K562 (cell line): Measurements from ENCODE around the gene ALOX12B. TPM values are rescaled to one million over a fixed set of nuclear protein-coding genes. Genes with fewer than 3 reads are reported as not detected.

Source experiments
- ATAC-seq: fragments of 200-7000 bp; cut with Tn5 transposase; 3 replicates; pipeline ENCODE4 v1.9.1; 2020; ENCODE audit warnings: moderate library complexity
- BruUV-seq: library from RNA; stranded (reverse); fragments of 400-500 nt; replicated peaks from 2 replicates; lab custom pipeline; 2021; lab: Mats Ljungman, UMichigan
- CTCF ChIA-PET: fragments of 300-600 bp; formaldehyde crosslinking; extraction: SDS; loops from one replicate; lab custom pipeline; 2021; ENCODE audit warnings: low intra/inter-chr PET ratio; lab: Yijun Ruan, JAX
- POLR2A ChIA-PET: fragments of 300-600, 350-650 bp; sonication (Branson Sonifier 250); formaldehyde crosslinking; extraction: SDS; loops from one replicate; lab custom pipeline; 2021; ENCODE audit warnings: antibody characterized with exemption, inconsistent platforms; lab: Yijun Ruan, JAX
- DNase-seq, 4 experiments: peaks; one replicate each; pipeline versions ENCODE4 v3.0.0 to v3.0.0-alpha.2; 2011 to 2018; ENCODE audit warnings: low spot score in 3 of 4, mixed read lengths in 3 of 4; ENCODE audit errors: extremely low read depth in 1 of 4
- FAIRE-seq: peaks from 2 replicates; lab custom pipeline; 2011; peaks lifted over from hg19 to GRCh38; lab: Jason Lieb, UNC
- H2AFZ ChIP-seq: 2 replicates; pipeline ENCODE4 v1.6.0; 2011; ENCODE audit warnings: low read depth, low read length, control low read depth, inconsistent platforms
- H3K27ac ChIP-seq: fragments of 200-600 bp; 3 replicates; pipeline ENCODE4 v1.8.0; 2011; ENCODE audit warnings: low read depth, mild to moderate bottlenecking, control low read depth, inconsistent platforms, low read length, moderate library complexity, mixed read lengths; ENCODE audit errors: extremely low read depth
- H3K27me3 ChIP-seq, 2 experiments: fragments of 300-600 bp in 1 of 2; 2 replicates in 1 of 2; 3 replicates in 1 of 2; pipeline versions ENCODE4 v1.6.0 to v1.8.0; 2011; ENCODE audit warnings: inconsistent platforms in 2 of 2, low read length in 2 of 2, mild to moderate bottlenecking in 1 of 2, mixed read lengths in 1 of 2, moderate library complexity in 1 of 2; ENCODE audit not compliant: control insufficient read depth in 2 of 2, insufficient read depth in 2 of 2
- H3K36me3 ChIP-seq: fragments of 300-600 bp; 3 replicates; pipeline ENCODE4 v1.8.0; 2011; ENCODE audit warnings: mild to moderate bottlenecking, low read length, inconsistent platforms; ENCODE audit not compliant: control insufficient read depth, insufficient read depth
- H3K4me1 ChIP-seq, 2 experiments: fragments of 200-600 bp in 1 of 2; replicated peaks in 1 of 2; 2 replicates in 1 of 2; 3 replicates in 1 of 2; pipeline versions ENCODE4 v1.5.1 to v1.8.0; 2011; ENCODE audit warnings: inconsistent platforms in 2 of 2, low read length in 2 of 2, mild to moderate bottlenecking in 1 of 2, mixed read lengths in 1 of 2, moderate library complexity in 1 of 2; ENCODE audit not compliant: control insufficient read depth in 2 of 2, insufficient read depth in 2 of 2
- H3K4me2 ChIP-seq: 2 replicates; pipeline ENCODE4 v1.6.1; 2011; ENCODE audit warnings: low read length, control low read depth, inconsistent platforms, mixed read lengths; ENCODE audit not compliant: insufficient read depth
- H3K4me3 ChIP-seq: fragments of 200-600 bp; sonication (generic), shearing (Covaris generic); 2 replicates; pipeline ENCODE4 v1.5.1; 2016; ENCODE audit warnings: control low read depth, inconsistent platforms
- H3K79me2 ChIP-seq: fragments of 200-600 bp; 3 replicates; pipeline ENCODE4 v1.8.0; 2011; ENCODE audit warnings: low read length, inconsistent platforms; ENCODE audit not compliant: control insufficient read depth, insufficient read depth
- H3K9ac ChIP-seq, 2 experiments: 2 replicates each; pipeline versions ENCODE4 v1.6.0 to v1.6.1; 2011; ENCODE audit warnings: low read depth in 2 of 2, low read length in 2 of 2, control low read depth in 1 of 2, inconsistent platforms in 1 of 2, mild to moderate bottlenecking in 1 of 2, mixed read lengths in 1 of 2; ENCODE audit not compliant: insufficient read depth in 1 of 2
- H3K9me1 ChIP-seq: one replicate; pipeline ENCODE4 v1.6.0; 2011; ENCODE audit warnings: inconsistent platforms, mild to moderate bottlenecking, low read length, moderate library complexity; ENCODE audit not compliant: control insufficient read depth, insufficient read depth
- H3K9me3 ChIP-seq: replicated peaks from 2 replicates; pipeline ENCODE4 v1.5.1; 2011; ENCODE audit warnings: low read depth, low read length, inconsistent platforms; ENCODE audit not compliant: control insufficient read depth, insufficient read depth
- H4K20me1 ChIP-seq: replicated peaks from 2 replicates; pipeline ENCODE4 v1.6.1; 2011; ENCODE audit warnings: low read length, inconsistent platforms, mixed read lengths; ENCODE audit not compliant: control insufficient read depth, insufficient read depth
- BCOR ChIP-seq: fragments of 450-650 bp; IDR thresholded peaks from 2 replicates; pipeline ENCODE4 v1.6.1; 2016
- C11orf30 ChIP-seq: fragments of 450-650 bp; IDR thresholded peaks from 2 replicates; pipeline ENCODE4 v1.6.1; 2016; ENCODE audit warnings: low read depth, mild to moderate bottlenecking
- CGGBP1 ChIP-seq: fragments of 250-450 bp; sonication (Bioruptor Pico); IDR thresholded peaks from 2 replicates; pipeline ENCODE4 v1.9.0; 2021; ENCODE audit warnings: mild to moderate bottlenecking
- CHD2 ChIP-seq: IDR thresholded peaks from 2 replicates; pipeline ENCODE4 v1.6.1; 2011; ENCODE audit warnings: low read depth, low read length
- ELF1 ChIP-seq: fragments of 200-800 bp; sonication (Bioruptor generic); IDR thresholded peaks from 2 replicates; pipeline ENCODE4 v1.6.1; 2016; ENCODE audit warnings: missing genetic modification characterization, missing compliant biosample characterization
- FUS ChIP-seq: fragments of 200-400 bp; formaldehyde crosslinking; optimal IDR thresholded peaks from 2 replicates; pipeline ENCODE3; 2017; ENCODE audit warnings: low read depth, low read length
- L3MBTL2 ChIP-seq: fragments of 450-650 bp; IDR thresholded peaks from 2 replicates; pipeline ENCODE4 v1.6.1; 2016; ENCODE audit warnings: mild to moderate bottlenecking, moderate library complexity
- MAFG ChIP-seq: fragments of 450-650 bp; conservative IDR thresholded peaks from 2 replicates; pipeline ENCODE4 v1.6.1; 2016; ENCODE audit warnings: missing genetic modification characterization, missing compliant biosample characterization
- YY1 ChIP-seq, 3 experiments: IDR thresholded peaks; 2 replicates each; pipeline ENCODE4 v1.6.1; 2011; ENCODE audit warnings: low read length in 2 of 3, mild to moderate bottlenecking in 2 of 3, moderate library complexity in 2 of 3, borderline replicate concordance in 1 of 3, control low read depth in 1 of 3, low read depth in 1 of 3; ENCODE audit not compliant: insufficient read depth in 3 of 3, insufficient replicate concordance in 2 of 3, control insufficient read depth in 1 of 3, insufficient read length in 1 of 3; ENCODE audit errors: extremely low read depth in 1 of 3
- ZNF717 ChIP-seq: fragments of 250-450 bp; sonication (Bioruptor Pico); IDR thresholded peaks from 2 replicates; pipeline ENCODE4 v1.5.0; 2021
- ZZZ3 ChIP-seq: fragments of 450-650 bp; IDR thresholded peaks from 2 replicates; pipeline ENCODE4 v1.6.1; 2016; ENCODE audit warnings: antibody characterized with exemption, mild to moderate bottlenecking, moderate library complexity
- WGBS: fragments of 100-300 bp; shearing (Covaris generic); methylation state at CpG from one replicate; pipeline ENCODE4 v1.1.6; 2016; ENCODE audit warnings: low coverage, mixed read lengths; ENCODE audit not compliant: insufficient coverage; ENCODE audit errors: missing lambda C conversion rate; 5-methylcytosine and 5-hydroxymethylcytosine counted together
- in situ Hi-C: fragments of 300-500 bp; cut with MboI; formaldehyde crosslinking; loops from 4 replicates; pipeline ENCODE4 v1.15.0; 2018; ENCODE audit warnings: inconsistent platforms, mixed read lengths
- intact Hi-C: fragments of 100-400 bp; cut with micrococcal nuclease; formaldehyde crosslinking; loops from 2 replicates; pipeline ENCODE4 v1.14.2; 2022
- polyA plus RNA-seq, 8 experiments: library from polyadenylated mRNA; depleted of rRNA in 4 of 8; stranded (reverse) in 5 of 8; unstranded in 3 of 8; fragments of >200 nt; fragmentation: Nextera tagmentation in 2 of 8; fragmentation: Illumina TruSeq in 1 of 8; extraction: Ambion mirVana in 2 of 8; extraction: Trizol in 1 of 8; gene quantifications; 2 replicates each; pipeline versions ENCODE4 v1.2.1 to v1.2.3, GENCODE V29; 2011 to 2014; ENCODE audit warnings: inconsistent platforms in 1 of 8, missing spikeins in 1 of 8
- total RNA-seq, 7 experiments: library from RNA; depleted of rRNA in 6 of 7; stranded (reverse); fragments of >200 nt in 6 of 7; fragmentation: Illumina TruSeq in 2 of 7; extraction: Trizol in 2 of 7; gene quantifications; 2 replicates each; pipeline versions ENCODE4 v1.2.1 to v1.2.3, GENCODE V29; 2011 to 2021; ENCODE audit warnings: low replicate concordance in 1 of 7
- TF ChIP-seq, protein P1 (sequence below): sonication (generic); formaldehyde crosslinking; IDR thresholded peaks from 2 replicates; pipeline ENCODE4 v1.8.0; 2022; ENCODE audit warnings: mild to moderate bottlenecking, missing genetic modification reagents

Gene ALOX12B
- total and polyA plus RNA-seq, 9 of the 15 experiments (the other 6 are each of a cell fraction or from before 2014, with no cell fraction given): not detected

GRCh38 chr17:8122422-8122923 lies 35.0 kb upstream of the ALOX12B start:
- WGBS: 2% methylated on average over 21 of the region's 29 CpGs
- DNase-seq: no peak

GRCh38 chr17:8121681-8122421 lies 34.3 kb upstream of the ALOX12B start:
- Histone ChIP-seq H3K4me3 (peak overlapping the region; percentile 65), H3K4me1 (peaks cover 30 to 67% of the 10 kb centered on the region in 2 experiments)
- TF ChIP-seq CGGBP1 (CRISPR knock-in tag): no peak
- TF ChIP-seq, protein P1, sequence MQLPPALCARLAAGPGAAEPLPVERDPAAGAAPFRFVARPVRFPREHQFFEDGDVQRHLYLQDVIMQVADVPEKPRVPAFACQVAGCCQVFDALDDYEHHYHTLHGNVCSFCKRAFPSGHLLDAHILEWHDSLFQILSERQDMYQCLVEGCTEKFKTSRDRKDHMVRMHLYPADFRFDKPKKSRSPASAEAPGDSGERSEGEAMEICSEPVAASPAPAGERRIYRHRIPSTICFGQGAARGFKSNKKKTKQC (CRISPR knock-in tag): no peak; the same call in 1 of the 2 replicates
- no peak for TF ChIP-seq ELF1 (tag)
- TF ChIP-seq L3MBTL2: peak; percentile 72; the same call in 1 of the 2 replicates
- no peak for TF ChIP-seq C11orf30
- no peak for TF ChIP-seq BCOR
- no peak for TF ChIP-seq FUS
- peak in 2 of 3 experiments; percentile 4 to 23 for TF ChIP-seq YY1 (IDR thresholded peaks at IDR 0.05; ENCODE audit: borderline replicate concordance in 1 of 3, control insufficient read depth in 1 of 3, extremely low read depth in 1 of 3, insufficient read depth in 3 of 3, insufficient read length in 1 of 3, insufficient replicate concordance in 2 of 3, low read depth in 1 of 3, low read length in 2 of 3)
- no peak for TF ChIP-seq ZNF717 (CRISPR knock-in tag)
- TF ChIP-seq ZZZ3: no peak

More at GRCh38 chr17:8122422-8122923, 35.0 kb upstream of the ALOX12B start:
- Histone ChIP-seq H3K4me2 (peak overlapping the region; percentile 87), H3K79me2 (no peaks in the 10 kb centered on the region), H4K20me1 (peaks cover 8% of the 10 kb centered on the region; the same call in 1 of the 2 replicates), H3K9me3 (no peaks in the 10 kb centered on the region), H3K9ac (peak overlapping the region in 1 of 2 experiments; percentile 85; a peak in 2 of 4 replicates), H3K36me3 (no peaks in the 10 kb centered on the region), H2AFZ (peak overlapping the region; percentile 82), H3K9me1 (no peaks in the 10 kb centered on the region), H3K4me3 (peak overlapping the region; percentile 65), H3K27me3 (peaks cover 1 to 17% of the 10 kb centered on the region in 2 experiments; a peak in 1 of 5 replicates), H3K4me1 (peaks cover 32 to 71% of the 10 kb centered on the region in 2 experiments), H3K27ac (no peak overlapping the region)
- TF ChIP-seq MAFG (no peak), CHD2 (peak; percentile 24; the same call in 1 of the 2 replicates)
- no TSS peak for BruUV-seq
- no peak for FAIRE-seq
- in situ Hi-C loops (loop anchor here (5.0 kb wide), 2 partner anchors 100 to 180 kb away; no protein-coding TSS in a partner anchor), intact Hi-C loops (loop anchor here (5.0 to 10.0 kb wide), 3 partner anchors 50 to 288 kb away; partner anchors contain the start of gene KDM6B)
- ATAC-seq: no peak
- ChIA-PET CTCF (no interaction called here), POLR2A (interaction anchor here (0.9 kb wide), 1 partner anchor 51 kb away, joined by 7 read pairs; no protein-coding TSS in a partner anchor)

More at GRCh38 chr17:8121681-8122421, 34.3 kb upstream of the ALOX12B start:
- no peaks in the 10 kb centered on the region for H3K9me3 ChIP-seq
- ChIA-PET POLR2A (interaction anchor here (0.6 to 0.9 kb wide), 2 partner anchors 51 to 88 kb away, joined by 3 to 7 read pairs; partner anchors contain the start of gene AURKB), CTCF (interaction anchor here (0.7 kb wide), 1 partner anchor 17 kb away, joined by 3 read pairs; no protein-coding TSS in a partner anchor)
- H3K79me2 ChIP-seq: no peaks in the 10 kb centered on the region
- FAIRE-seq (no peak), ATAC-seq (peak; percentile 76), DNase-seq (peak; percentile 59 to 86 (median 66))
- H3K4me2 ChIP-seq: peak overlapping the region; percentile 87
- no peaks in the 10 kb centered on the region for H3K36me3 ChIP-seq
- intact Hi-C loops (loop anchor here (2.0 to 10.0 kb wide), 5 partner anchors 17 to 287 kb away; partner anchors contain the start of gene KDM6B), in situ Hi-C loops (loop anchor here (5.0 kb wide), 2 partner anchors 100 to 180 kb away; no protein-coding TSS in a partner anchor)
- H3K27ac ChIP-seq: no peak overlapping the region
- BruUV-seq: no TSS peak
- peak overlapping the region in 1 of 2 experiments; percentile 83; a peak in 2 of 4 replicates for H3K9ac ChIP-seq
- H3K27me3 ChIP-seq: peaks cover 3 to 20% of the 10 kb centered on the region in 2 experiments; a peak in 3 of 5 replicates
- H3K9me1 ChIP-seq: no peaks in the 10 kb centered on the region
- 1% methylated on average over 15 of the region's 76 CpGs for WGBS
- peaks cover 8% of the 10 kb centered on the region; the same call in 1 of the 2 replicates for H4K20me1 ChIP-seq
- H2AFZ ChIP-seq: peak overlapping the region; percentile 82
